ENCODE measurements around the gene FGGY. TPM values are rescaled to one million over a fixed set of nuclear protein-coding genes. Genes with fewer than 3 reads are reported as not detected.

Gene FGGY
- total RNA-seq, 1 experiment from 2014 or later: 12.0 TPM

DNA sequence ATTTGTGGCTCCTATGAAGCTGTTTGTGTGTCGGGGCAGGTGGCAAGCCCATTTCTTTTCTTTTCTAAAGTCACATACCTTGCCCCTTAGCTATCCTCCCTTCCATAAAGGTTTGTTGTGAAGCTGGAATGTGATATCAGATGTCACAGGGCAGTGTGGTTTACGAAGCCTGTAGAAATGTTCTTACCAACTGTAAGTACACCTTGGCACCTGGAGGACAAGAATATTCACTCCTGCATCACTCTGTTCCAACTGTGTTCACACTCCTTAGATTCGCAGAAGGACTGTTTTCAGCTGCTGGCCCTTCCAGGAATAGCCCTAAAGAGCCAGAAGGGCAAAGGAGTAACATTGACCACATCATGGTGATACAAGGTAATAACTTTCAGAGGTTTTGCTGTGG, 176.9 kb downstream of the FGGY start (continued):
- TF ChIP-seq SMAD3 (CRISPR knock-in tag; IDR thresholded peaks at IDR 0.05; ENCODE audit: borderline replicate concordance) (no peak), ZBTB21 (CRISPR knock-in tag; IDR thresholded peaks at IDR 0.05; ENCODE audit: borderline replicate concordance) (no peak), NR1H2 (CRISPR knock-in tag; IDR thresholded peaks at IDR 0.05) (no peak)
- TF ChIP-seq, protein P1, sequence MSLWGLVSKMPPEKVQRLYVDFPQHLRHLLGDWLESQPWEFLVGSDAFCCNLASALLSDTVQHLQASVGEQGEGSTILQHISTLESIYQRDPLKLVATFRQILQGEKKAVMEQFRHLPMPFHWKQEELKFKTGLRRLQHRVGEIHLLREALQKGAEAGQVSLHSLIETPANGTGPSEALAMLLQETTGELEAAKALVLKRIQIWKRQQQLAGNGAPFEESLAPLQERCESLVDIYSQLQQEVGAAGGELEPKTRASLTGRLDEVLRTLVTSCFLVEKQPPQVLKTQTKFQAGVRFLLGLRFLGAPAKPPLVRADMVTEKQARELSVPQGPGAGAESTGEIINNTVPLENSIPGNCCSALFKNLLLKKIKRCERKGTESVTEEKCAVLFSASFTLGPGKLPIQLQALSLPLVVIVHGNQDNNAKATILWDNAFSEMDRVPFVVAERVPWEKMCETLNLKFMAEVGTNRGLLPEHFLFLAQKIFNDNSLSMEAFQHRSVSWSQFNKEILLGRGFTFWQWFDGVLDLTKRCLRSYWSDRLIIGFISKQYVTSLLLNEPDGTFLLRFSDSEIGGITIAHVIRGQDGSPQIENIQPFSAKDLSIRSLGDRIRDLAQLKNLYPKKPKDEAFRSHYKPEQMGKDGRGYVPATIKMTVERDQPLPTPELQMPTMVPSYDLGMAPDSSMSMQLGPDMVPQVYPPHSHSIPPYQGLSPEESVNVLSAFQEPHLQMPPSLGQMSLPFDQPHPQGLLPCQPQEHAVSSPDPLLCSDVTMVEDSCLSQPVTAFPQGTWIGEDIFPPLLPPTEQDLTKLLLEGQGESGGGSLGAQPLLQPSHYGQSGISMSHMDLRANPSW (CRISPR knock-in tag; conservative IDR thresholded peaks at IDR 0.05; ENCODE audit: low read depth): no peak

DNA sequence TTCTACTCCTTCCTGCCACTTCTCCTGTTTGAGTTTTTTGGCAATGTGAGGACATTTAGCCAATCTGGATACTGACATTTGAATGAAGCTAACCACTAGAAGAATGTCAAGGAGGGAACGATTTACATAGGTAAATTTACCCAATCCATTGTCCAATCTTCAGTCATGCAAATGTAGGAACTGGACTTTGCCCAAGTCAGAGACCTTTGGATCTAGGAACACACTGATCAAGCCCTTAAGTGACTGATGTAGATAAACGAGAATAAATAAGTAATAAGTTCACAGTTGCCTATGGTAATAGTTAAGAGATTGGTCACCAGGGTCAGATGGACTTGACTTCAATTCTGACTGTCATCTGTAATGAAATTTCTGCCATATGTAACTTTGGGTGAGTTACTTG, 177.6 kb downstream of the FGGY start:
- no peak overlapping the region for H3K27ac Mint-ChIP-seq
- no peak for DNase-seq (ENCODE audit: low spot score)
- CTCF ChIA-PET: no interaction called here
- no peak for TF ChIP-seq NR2C2 (CRISPR knock-in tag; IDR thresholded peaks at IDR 0.05)
- no peak for TF ChIP-seq IRF2 (CRISPR knock-in tag; IDR thresholded peaks at IDR 0.05; ENCODE audit: borderline replicate concordance, low read depth)
- no peak for TF ChIP-seq ZNF317 (CRISPR knock-in tag; IDR thresholded peaks at IDR 0.05; ENCODE audit: borderline replicate concordance, low read depth)
- no peak for TF ChIP-seq FOXJ3 (CRISPR knock-in tag; IDR thresholded peaks at IDR 0.05; ENCODE audit: borderline replicate concordance)
- no peak for TF ChIP-seq NFATC4 (CRISPR knock-in tag; IDR thresholded peaks at IDR 0.05)
- TF ChIP-seq ZNF263 (CRISPR knock-in tag; IDR thresholded peaks at IDR 0.05; ENCODE audit: low read depth): no peak
- TF ChIP-seq, protein P2, sequence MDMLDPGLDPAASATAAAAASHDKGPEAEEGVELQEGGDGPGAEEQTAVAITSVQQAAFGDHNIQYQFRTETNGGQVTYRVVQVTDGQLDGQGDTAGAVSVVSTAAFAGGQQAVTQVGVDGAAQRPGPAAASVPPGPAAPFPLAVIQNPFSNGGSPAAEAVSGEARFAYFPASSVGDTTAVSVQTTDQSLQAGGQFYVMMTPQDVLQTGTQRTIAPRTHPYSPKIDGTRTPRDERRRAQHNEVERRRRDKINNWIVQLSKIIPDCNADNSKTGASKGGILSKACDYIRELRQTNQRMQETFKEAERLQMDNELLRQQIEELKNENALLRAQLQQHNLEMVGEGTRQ (CRISPR knock-in tag; IDR thresholded peaks at IDR 0.05): no peak
- TF ChIP-seq, protein P3, sequence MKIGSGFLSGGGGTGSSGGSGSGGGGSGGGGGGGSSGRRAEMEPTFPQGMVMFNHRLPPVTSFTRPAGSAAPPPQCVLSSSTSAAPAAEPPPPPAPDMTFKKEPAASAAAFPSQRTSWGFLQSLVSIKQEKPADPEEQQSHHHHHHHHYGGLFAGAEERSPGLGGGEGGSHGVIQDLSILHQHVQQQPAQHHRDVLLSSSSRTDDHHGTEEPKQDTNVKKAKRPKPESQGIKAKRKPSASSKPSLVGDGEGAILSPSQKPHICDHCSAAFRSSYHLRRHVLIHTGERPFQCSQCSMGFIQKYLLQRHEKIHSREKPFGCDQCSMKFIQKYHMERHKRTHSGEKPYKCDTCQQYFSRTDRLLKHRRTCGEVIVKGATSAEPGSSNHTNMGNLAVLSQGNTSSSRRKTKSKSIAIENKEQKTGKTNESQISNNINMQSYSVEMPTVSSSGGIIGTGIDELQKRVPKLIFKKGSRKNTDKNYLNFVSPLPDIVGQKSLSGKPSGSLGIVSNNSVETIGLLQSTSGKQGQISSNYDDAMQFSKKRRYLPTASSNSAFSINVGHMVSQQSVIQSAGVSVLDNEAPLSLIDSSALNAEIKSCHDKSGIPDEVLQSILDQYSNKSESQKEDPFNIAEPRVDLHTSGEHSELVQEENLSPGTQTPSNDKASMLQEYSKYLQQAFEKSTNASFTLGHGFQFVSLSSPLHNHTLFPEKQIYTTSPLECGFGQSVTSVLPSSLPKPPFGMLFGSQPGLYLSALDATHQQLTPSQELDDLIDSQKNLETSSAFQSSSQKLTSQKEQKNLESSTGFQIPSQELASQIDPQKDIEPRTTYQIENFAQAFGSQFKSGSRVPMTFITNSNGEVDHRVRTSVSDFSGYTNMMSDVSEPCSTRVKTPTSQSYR (CRISPR knock-in tag; IDR thresholded peaks at IDR 0.05): no peak
- no peak for TF ChIP-seq FOXK1 (CRISPR knock-in tag; IDR thresholded peaks at IDR 0.05)
- TF ChIP-seq, protein P4, sequence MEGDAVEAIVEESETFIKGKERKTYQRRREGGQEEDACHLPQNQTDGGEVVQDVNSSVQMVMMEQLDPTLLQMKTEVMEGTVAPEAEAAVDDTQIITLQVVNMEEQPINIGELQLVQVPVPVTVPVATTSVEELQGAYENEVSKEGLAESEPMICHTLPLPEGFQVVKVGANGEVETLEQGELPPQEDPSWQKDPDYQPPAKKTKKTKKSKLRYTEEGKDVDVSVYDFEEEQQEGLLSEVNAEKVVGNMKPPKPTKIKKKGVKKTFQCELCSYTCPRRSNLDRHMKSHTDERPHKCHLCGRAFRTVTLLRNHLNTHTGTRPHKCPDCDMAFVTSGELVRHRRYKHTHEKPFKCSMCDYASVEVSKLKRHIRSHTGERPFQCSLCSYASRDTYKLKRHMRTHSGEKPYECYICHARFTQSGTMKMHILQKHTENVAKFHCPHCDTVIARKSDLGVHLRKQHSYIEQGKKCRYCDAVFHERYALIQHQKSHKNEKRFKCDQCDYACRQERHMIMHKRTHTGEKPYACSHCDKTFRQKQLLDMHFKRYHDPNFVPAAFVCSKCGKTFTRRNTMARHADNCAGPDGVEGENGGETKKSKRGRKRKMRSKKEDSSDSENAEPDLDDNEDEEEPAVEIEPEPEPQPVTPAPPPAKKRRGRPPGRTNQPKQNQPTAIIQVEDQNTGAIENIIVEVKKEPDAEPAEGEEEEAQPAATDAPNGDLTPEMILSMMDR (IDR thresholded peaks at IDR 0.05): no peak
- TF ChIP-seq ZNF138 (CRISPR knock-in tag; conservative IDR thresholded peaks at IDR 0.05): no peak
- TF ChIP-seq ATF1 (CRISPR knock-in tag; IDR thresholded peaks at IDR 0.05): no peak
- TF ChIP-seq, protein P5, sequence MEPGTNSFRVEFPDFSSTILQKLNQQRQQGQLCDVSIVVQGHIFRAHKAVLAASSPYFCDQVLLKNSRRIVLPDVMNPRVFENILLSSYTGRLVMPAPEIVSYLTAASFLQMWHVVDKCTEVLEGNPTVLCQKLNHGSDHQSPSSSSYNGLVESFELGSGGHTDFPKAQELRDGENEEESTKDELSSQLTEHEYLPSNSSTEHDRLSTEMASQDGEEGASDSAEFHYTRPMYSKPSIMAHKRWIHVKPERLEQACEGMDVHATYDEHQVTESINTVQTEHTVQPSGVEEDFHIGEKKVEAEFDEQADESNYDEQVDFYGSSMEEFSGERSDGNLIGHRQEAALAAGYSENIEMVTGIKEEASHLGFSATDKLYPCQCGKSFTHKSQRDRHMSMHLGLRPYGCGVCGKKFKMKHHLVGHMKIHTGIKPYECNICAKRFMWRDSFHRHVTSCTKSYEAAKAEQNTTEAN (CRISPR knock-in tag; IDR thresholded peaks at IDR 0.05): no peak
- TF ChIP-seq, protein P6, sequence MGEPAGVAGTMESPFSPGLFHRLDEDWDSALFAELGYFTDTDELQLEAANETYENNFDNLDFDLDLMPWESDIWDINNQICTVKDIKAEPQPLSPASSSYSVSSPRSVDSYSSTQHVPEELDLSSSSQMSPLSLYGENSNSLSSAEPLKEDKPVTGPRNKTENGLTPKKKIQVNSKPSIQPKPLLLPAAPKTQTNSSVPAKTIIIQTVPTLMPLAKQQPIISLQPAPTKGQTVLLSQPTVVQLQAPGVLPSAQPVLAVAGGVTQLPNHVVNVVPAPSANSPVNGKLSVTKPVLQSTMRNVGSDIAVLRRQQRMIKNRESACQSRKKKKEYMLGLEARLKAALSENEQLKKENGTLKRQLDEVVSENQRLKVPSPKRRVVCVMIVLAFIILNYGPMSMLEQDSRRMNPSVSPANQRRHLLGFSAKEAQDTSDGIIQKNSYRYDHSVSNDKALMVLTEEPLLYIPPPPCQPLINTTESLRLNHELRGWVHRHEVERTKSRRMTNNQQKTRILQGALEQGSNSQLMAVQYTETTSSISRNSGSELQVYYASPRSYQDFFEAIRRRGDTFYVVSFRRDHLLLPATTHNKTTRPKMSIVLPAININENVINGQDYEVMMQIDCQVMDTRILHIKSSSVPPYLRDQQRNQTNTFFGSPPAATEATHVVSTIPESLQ (CRISPR knock-in tag; IDR thresholded peaks at IDR 0.05): no peak
- TF ChIP-seq ZNF671 (CRISPR knock-in tag; IDR thresholded peaks at IDR 0.05): no peak
- no peak for TF ChIP-seq RELA (CRISPR knock-in tag; IDR thresholded peaks at IDR 0.05; ENCODE audit: borderline replicate concordance)
- ATAC-seq: no peak
- H3K4me3 Mint-ChIP-seq: no peak overlapping the region
- H3K27me3 Mint-ChIP-seq (ENCODE audit: low read depth): no peaks in the 10 kb centered on the region; the same call in 1 of the 2 replicates
- H3K36me3 Mint-ChIP-seq: peaks cover 19% of the 10 kb centered on the region
- H3K4me1 Mint-ChIP-seq: peaks cover 3% of the 10 kb centered on the region
- POLR2A ChIA-PET: no interaction called here
- H3K9me3 Mint-ChIP-seq: peaks cover 26% of the 10 kb centered on the region

Measured in WTC11 (cell line).